Measurements from ENCODE around the gene LRMDA. TPM values are rescaled to one million over a fixed set of nuclear protein-coding genes. Genes with fewer than 3 reads are reported as not detected.

LRMDA gene
- total RNA-seq, 2 experiments from 2014 or later: not detected

- no peaks in the 10 kb centered on the region for H3K9me3 ChIP-seq (ENCODE audit: control insufficient read depth in 1 of 2, insufficient read depth in 1 of 2, low read length in 2 of 2)
- no peak overlapping the region for H3K27ac ChIP-seq (ENCODE audit: low read depth in 1 of 2, low read length in 2 of 2)
- Mint-ChIP-seq H3K4me3 (no peak overlapping the region), H3K4me1 (ENCODE audit: low read depth) (no peaks in the 10 kb centered on the region), H3K27ac (no peak overlapping the region), H3K27me3 (peaks cover 21% of the 10 kb centered on the region), H3K9me3 (no peaks in the 10 kb centered on the region), H3K36me3 (ENCODE audit: low read depth) (no peaks in the 10 kb centered on the region)
- TF ChIP-seq CTCF (IDR thresholded peaks at IDR 0.05): no peak
- peaks cover 0 to 5% of the 10 kb centered on the region in 2 experiments for H3K27me3 ChIP-seq (ENCODE audit: control insufficient read depth in 1 of 2, insufficient read depth in 2 of 2, low read length in 2 of 2)
- ChIA-PET POLR2A (no interaction called here), CTCF (no interaction called here)
- ATAC-seq (ENCODE audit: poor library complexity) (no peak), DNase-seq (no peak)
- intact Hi-C loops (cut with DNase I, micrococcal nuclease): no loop called here
- H3K4me3 ChIP-seq (ENCODE audit: low read length): no peak overlapping the region
- H3K36me3 ChIP-seq (ENCODE audit: insufficient read depth, low read length): no peaks in the 10 kb centered on the region
- no peaks in the 10 kb centered on the region for H3K4me1 ChIP-seq (ENCODE audit: insufficient read depth, low read length)
Observed at GRCh38 chr10:75910032-75910431, 478.6 kb downstream of the LRMDA start.

- ATAC-seq (ENCODE audit: poor library complexity) (no peak), DNase-seq (no peak)
- ChIA-PET CTCF (no interaction called here), POLR2A (no interaction called here)
- Mint-ChIP-seq H3K9me3 (no peaks in the 10 kb centered on the region), H3K4me3 (no peak overlapping the region), H3K36me3 (ENCODE audit: low read depth) (no peaks in the 10 kb centered on the region), H3K4me1 (ENCODE audit: low read depth) (no peaks in the 10 kb centered on the region), H3K27ac (no peak overlapping the region), H3K27me3 (peaks cover 13% of the 10 kb centered on the region)
- H3K4me1 ChIP-seq (ENCODE audit: insufficient read depth, low read length): no peaks in the 10 kb centered on the region
- peaks cover 0 to 5% of the 10 kb centered on the region in 2 experiments for H3K27me3 ChIP-seq (ENCODE audit: control insufficient read depth in 1 of 2, insufficient read depth in 2 of 2, low read length in 2 of 2)
- H3K9me3 ChIP-seq (ENCODE audit: control insufficient read depth in 1 of 2, insufficient read depth in 1 of 2, low read length in 2 of 2): peaks cover 0 to 4% of the 10 kb centered on the region in 2 experiments
- intact Hi-C loops (cut with DNase I, micrococcal nuclease): no loop called here
- no peaks in the 10 kb centered on the region for H3K36me3 ChIP-seq (ENCODE audit: insufficient read depth, low read length)
- H3K27ac ChIP-seq (ENCODE audit: low read depth in 1 of 2, low read length in 2 of 2): no peak overlapping the region
- H3K4me3 ChIP-seq (ENCODE audit: low read length): no peak overlapping the region
- TF ChIP-seq CTCF (IDR thresholded peaks at IDR 0.05): no peak
Observed at GRCh38 chr10:75911426-75911825, 480.0 kb downstream of the LRMDA start.

- no peaks in the 10 kb centered on the region for H3K4me1 ChIP-seq (ENCODE audit: insufficient read depth, low read length)
- H3K27ac ChIP-seq (ENCODE audit: low read depth in 1 of 2, low read length in 2 of 2): no peak overlapping the region
- H3K4me1 Mint-ChIP-seq (ENCODE audit: low read depth): no peaks in the 10 kb centered on the region
- peaks cover 0 to 5% of the 10 kb centered on the region in 2 experiments for H3K9me3 ChIP-seq (ENCODE audit: control insufficient read depth in 1 of 2, insufficient read depth in 1 of 2, low read length in 2 of 2)
- H3K36me3 Mint-ChIP-seq (ENCODE audit: low read depth): no peaks in the 10 kb centered on the region
- H3K27me3 ChIP-seq (ENCODE audit: control insufficient read depth in 1 of 2, insufficient read depth in 2 of 2, low read length in 2 of 2): no peaks in the 10 kb centered on the region
- H3K27me3 Mint-ChIP-seq: no peaks in the 10 kb centered on the region
- no peak overlapping the region for H3K27ac Mint-ChIP-seq
- H3K4me3 ChIP-seq (ENCODE audit: low read length): no peak overlapping the region
- no peak overlapping the region for H3K4me3 Mint-ChIP-seq
- TF ChIP-seq CTCF (IDR thresholded peaks at IDR 0.05): no peak
- CTCF ChIA-PET: no interaction called here
- no peak for DNase-seq
- intact Hi-C loops (cut with DNase I, micrococcal nuclease): no loop called here
- ATAC-seq (ENCODE audit: poor library complexity): no peak
- POLR2A ChIA-PET: no interaction called here
- no peaks in the 10 kb centered on the region for H3K36me3 ChIP-seq (ENCODE audit: insufficient read depth, low read length)
- H3K9me3 Mint-ChIP-seq: no peaks in the 10 kb centered on the region
Observed at GRCh38 chr10:75916906-75917305, 485.5 kb downstream of the LRMDA start.
